Hematopoietic multipotent progenitor cell treated with erythropoietin and hydrocortisone succinate and interleukin-3 and kit ligand, for 15 days (in vitro differentiated cells): ENCODE data around the gene SPAST.
"Not testable (repeated sequence)": the region's sequence is repeated elsewhere in the genome, so short reads cannot be mapped to it uniquely, and the experiment has no call there.

Experiments
- DNase-seq: peaks from one replicate; pipeline ENCODE4 v3.0.0-alpha.2; 2015; ENCODE audit warnings: low spot score

SPAST gene, protein sequence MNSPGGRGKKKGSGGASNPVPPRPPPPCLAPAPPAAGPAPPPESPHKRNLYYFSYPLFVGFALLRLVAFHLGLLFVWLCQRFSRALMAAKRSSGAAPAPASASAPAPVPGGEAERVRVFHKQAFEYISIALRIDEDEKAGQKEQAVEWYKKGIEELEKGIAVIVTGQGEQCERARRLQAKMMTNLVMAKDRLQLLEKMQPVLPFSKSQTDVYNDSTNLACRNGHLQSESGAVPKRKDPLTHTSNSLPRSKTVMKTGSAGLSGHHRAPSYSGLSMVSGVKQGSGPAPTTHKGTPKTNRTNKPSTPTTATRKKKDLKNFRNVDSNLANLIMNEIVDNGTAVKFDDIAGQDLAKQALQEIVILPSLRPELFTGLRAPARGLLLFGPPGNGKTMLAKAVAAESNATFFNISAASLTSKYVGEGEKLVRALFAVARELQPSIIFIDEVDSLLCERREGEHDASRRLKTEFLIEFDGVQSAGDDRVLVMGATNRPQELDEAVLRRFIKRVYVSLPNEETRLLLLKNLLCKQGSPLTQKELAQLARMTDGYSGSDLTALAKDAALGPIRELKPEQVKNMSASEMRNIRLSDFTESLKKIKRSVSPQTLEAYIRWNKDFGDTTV

DNA sequence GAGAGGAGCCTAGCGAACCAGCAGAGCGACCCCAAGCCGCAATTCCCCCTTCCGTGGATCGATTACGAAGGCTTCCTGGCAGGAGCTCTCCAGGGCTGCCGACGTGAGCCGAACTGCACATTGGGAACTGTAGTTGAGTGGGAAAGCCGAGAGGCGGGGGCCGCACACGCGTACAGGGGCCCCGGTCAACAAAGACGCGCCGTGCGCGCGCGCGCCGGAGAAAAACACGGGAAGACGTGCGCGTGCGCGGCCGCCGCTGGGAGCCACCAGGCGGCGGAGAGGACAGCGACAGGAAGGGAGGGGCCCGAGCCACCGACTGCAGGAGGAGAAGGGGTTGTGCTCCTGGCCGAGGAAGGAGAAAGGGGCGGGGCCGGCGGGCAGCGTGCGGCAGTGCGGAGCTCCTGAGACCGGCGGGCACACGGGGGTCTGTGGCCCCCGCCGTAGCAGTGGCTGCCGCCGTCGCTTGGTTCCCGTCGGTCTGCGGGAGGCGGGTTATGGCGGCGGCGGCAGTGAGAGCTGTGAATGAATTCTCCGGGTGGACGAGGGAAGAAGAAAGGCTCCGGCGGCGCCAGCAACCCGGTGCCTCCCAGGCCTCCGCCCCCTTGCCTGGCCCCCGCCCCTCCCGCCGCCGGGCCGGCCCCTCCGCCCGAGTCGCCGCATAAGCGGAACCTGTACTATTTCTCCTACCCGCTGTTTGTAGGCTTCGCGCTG, at the start of gene SPAST:
Gene SPAST (plus strand): TSS at position 247 of the 711 bp plus-strand sequence. CDS start 276 bp downstream, at position 523.
- peak; percentile 96 for DNase-seq

DNA sequence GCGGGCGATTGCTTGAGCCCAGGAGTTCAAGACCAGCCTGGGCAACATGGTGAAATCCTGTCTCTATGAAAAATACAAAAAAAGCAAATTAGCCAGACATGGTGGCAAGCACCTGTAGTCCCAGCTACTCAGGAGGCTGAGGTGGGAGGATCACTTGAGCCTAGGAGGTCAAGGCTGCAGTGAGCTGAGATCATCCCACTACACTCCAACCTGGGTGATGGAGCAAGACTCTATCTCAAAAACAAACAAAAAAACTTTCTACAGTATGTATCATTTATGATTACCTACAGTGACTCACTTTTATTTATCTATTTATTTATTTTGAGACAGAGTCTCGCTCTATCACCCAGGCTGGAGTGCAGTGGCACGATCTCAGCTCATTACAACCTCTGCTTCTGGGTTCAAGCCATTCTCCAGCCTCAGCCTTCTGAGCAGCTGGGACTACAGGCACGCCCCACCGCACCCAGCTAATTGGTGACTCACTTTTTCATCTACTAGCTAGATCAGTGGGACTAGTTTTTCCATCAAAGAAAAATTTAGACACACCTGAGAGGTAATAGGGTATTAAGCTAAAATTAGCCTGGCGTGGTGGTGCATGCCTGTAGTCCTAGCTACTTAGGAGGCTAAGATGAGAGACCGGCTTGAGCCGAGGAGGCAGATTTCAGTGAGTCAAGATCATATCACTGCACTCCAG, 44.4 kb upstream of the SPAST start:
- DNase-seq: not testable (repeated sequence)

DNA sequence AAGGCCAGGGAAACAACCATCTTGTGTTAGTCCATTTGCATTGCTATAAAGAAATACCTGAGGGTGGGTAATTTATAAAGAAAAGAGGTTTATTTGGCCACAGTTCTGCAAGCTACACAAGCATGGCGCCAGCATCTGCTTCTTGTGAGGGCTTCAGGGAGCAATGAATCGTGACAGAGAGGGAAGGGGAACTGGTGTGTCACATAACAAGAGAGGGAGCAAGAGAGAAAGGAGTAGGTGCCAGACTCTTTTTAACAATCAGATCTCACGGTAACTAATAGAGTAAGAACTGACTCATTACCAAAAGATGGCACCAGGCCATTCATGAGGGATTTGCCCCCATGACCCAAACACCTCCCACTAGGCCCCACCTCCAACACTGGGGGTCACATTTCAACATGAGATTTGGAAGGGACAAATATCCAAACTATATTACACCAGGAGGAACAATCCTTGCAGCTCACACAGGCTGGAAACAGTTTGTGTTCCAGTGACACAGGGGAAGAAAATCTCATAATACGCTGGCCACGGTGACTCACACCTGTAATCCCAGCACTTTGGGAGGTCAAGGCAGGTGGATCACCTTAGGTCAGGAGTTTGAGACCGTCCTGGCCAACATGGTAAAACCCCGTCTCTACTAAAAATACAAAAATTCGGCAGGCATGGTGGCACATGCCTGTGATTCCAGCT, 29.0 kb upstream of the SPAST start:
- not testable (repeated sequence) for DNase-seq

DNA sequence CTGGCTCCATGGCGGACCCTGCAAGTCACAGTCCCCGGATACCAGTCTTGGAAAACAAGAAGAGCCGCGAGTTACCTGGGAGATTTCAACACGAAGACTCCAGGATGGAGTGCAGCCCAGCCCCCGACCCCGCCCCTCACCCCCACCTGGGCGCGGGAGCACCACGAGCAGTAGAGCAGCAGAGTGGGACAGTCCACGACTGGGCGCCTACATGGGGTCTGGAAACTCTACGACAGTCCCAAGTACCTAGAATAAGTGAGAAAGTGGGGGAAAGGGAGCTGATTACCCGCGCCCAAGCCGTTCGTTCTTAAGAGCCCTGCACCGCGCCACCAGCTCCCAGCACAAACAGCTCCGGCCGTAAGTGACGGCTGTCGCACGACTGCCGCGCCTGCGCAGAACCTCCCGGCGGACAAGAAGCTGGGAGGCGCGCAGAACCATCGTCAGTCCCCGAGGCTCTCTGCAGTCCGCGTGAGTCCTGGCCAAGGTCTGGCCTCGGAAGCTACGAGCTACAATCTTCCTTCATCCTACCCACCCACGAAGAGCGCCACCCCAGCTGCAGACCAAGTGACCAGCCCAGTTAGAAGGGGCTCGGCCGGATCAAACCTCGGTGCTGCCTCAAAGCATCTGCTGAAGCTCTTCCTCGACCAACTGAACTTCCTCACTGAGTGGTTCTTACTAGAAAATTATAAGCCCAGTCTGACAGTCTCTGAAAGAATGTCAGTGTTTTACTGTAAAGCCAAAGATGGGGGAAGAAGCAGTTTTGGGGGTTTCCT, 23.7 kb upstream of the SPAST start, which contains the start of gene DPY30:
Gene DPY30 (minus strand): TSS at position 359 of the 773 bp plus-strand sequence. CDS start 349 bp downstream, at position 10.
- peak; percentile 93 for DNase-seq

DNA sequence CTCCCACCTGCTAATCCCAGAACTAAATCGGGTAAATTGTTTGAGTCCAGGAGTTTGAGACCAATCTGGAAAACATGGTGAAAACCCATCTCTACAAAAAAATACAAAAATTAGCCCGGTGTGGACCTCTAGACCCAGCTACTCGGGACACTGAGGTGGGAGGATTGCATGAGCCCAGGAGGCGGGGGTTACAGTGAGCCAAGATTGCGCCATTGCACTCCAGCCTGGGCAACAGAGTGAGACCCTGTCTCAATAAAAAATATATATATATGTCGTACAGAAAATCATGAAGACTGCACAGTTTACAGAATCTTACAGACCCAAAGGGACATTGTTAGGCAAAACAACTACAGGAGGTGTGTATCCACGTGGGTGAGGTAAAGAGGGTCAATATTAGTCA, 19.8 kb upstream of the SPAST start:
- DNase-seq: no peak

DNA sequence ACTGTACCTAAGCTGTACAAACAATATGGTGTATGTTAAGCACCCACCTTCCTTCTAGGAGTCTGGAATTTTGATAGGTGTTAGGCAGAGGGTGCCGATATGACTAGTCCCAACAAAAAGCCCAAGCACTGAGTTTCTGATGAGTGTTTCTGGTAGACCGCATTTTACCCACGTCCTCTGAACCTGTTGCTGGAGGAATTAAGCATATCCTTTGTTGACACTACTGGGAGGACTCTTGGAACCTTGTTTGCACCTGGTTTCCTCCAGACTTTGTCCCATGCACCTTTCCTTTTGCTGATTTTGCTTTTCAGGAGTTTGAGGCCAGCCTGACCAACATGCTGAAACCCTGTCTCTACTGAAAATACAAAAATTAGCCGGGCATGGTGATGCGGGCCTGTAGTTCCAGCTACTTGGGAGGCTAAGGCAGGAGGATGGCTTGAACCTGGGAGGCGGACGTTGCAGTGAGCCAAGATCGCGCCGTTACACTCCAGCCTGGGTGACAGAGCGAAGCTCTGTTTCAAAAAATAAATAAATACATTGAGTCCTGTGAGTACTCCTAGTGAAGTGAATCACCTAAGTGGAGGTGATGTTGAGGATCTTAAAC, 11.4 kb upstream of the SPAST start:
- DNase-seq: no peak

DNA sequence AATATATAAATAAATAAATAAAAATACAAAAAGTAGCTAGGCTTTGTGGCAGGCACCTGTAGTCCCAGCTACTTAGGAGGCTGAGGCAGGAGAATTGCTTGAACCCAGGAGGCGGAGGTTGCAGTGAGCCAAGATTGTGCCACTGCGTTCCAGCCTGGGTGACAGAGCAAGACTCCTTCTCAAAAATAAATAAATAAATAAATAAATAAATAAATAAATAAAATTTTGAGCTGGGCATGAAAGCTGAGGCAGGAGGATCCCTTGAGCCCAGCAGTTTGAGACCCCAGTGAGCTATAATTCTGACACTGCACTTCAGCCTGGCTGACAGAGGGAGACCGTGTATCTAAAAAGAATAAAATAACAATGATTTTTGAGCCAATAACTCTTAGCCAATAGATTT, 8.8 kb upstream of the SPAST start:
- DNase-seq: not testable (repeated sequence)

DNA sequence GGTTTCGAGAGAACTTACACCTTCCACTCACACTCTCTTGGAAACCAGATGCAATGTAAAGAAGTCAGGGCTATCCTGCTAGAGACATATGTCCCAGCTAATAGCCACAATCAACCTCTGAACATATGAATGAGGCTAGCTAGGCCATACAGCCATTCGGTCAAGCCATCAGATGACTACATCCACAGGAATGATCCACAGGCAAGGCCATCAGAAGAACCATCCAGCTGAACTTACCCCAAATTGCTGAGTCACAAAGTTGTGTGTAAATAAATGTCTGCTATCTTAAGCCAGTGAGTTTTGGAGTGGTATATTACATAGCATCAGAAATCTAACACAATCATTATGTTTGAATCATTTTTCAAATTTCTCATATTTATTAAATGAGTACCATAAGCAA, 5.2 kb upstream of the SPAST start:
- DNase-seq: peak; percentile 48

DNA sequence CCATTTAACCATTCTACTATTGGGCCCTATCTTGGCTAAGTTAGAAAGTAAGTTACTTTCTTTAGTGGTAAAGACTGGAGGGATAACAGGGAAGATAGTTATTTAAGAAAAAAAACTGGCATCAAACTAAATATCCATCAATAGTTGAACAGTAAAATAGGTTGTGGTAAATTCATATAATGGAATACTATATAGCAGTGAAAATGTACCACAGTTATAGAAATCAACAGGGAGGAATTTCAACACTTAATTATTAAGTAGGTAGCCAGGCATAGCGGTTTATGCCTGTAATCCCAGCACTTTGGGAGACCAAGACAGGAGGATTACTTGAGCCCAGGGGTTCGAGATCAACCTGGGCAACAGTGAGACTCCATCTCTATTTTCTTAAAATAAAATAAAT, 3.1 kb upstream of the SPAST start:
- no peak for DNase-seq

DNA sequence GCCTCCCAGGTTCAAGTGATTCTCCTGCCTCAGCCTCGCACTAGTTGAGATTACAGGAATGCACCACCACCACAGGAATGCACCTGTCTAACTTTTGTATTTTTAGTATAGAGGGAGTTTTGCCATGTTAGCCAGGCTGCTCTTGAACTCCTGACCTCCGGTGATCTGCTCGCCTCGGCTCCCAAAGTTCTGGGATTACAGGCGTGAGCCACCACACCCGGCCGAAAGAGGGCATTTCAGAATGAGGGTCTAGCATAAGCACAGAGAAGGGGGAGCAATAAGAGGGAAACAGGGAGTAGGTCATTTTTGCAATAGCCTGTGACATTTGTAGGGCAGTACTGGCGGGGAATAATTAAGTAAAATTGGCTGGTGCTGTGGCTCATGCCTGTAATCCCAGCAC, 1.9 kb upstream of the SPAST start:
- no peak for DNase-seq

DNA sequence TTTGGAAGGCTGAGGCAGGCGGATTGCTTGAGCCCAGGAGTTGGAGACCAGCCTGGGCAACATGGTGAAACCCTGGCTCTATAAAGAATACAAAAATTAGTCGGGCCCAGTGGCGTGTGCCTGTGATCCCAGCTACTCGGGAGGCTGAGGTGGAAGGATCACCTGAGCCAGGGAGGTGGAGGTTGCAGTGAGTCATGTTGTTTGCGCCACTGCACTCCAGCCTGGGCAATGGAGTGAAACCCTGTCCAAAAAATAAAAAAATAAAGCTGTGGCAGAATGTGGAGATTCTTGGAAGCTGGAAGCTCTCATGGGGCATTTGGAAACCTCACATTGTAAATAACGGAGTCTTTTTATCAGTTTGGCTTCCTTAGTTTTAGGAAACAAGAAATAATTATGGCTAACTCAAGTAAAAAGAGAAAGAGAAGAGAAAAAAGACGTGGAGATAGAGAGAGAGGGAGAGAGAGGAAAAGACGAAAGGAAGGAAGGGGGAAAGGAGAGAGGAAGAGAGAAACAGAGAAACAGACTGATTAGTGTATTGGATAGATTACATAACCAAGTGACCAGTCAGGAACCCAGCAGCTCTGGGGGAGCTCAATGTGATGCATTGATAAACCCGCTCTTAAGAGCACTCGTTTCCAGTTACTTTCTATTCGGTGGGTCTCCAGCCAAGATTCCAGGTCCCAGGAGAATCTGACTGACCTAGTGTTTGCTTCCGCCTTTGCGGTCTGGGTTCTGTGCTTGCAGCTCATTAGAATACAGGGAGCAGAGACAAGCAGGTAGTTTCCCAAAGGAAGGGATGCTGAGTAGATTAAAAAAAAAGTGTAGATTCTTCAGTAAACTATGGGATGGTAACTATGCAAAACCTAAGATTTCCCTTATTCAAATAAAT, 1.1 kb upstream of the SPAST start:
- DNase-seq: no peak

DNA sequence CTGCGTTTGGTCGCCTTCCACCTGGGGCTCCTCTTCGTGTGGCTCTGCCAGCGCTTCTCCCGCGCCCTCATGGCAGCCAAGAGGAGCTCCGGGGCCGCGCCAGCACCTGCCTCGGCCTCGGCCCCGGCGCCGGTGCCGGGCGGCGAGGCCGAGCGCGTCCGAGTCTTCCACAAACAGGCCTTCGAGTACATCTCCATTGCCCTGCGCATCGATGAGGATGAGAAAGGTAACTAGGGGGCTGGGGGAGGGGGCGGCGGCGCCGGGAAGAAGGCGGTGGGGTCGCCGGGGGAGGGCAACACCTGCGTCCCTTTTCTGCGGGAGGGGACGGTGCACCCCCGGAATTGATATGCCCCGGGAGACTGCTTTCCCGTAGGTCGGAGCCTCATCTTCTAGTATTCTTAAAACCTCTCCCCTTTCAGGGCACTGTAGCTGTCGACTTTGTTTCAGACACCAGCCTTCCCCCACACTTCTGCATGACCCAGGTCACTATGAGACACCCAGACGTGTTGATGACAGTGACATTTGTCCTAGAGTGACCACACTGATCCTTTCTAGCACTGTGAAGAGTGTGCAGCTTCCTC, 755 bp downstream of the SPAST start:
- DNase-seq: peak; percentile 32

DNA sequence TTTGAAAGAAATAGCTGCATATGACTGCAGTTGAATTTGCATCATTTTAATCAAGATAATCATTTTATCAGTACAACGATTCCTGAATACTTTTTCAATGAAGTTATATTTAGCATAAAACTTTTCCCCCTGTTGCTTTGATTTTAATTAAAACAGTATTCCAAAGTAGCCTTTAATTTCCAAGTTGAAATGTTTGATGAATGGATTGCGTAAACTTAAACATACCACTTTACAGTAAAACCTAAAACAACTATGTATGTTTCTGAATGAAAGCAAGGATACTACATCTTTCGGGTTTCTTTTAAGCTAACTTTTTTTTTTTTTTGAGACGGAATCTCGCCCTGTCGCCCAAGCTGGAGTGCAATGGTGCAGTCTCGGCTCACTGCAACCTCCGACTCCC, 1.4 kb downstream of the SPAST start:
- DNase-seq: no peak

DNA sequence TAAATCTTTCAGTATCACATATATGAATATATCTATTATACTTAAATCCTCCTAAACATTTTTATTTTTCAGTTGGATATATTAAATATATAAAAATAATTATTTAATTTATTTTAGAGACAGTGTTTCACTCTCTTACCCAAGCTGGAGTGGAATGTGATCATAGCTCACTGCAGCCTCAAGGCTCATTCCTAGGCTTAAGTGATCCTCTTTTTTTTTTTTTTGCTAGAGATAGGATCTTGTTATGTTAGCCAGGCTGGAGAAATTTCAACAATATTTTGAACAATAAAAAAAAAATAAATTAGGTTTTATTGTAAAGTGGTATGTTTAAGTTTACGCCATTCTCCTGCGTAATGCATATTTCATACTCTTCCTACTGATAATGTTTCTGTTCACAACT, 4.2 kb downstream of the SPAST start:
- no peak for DNase-seq

DNA sequence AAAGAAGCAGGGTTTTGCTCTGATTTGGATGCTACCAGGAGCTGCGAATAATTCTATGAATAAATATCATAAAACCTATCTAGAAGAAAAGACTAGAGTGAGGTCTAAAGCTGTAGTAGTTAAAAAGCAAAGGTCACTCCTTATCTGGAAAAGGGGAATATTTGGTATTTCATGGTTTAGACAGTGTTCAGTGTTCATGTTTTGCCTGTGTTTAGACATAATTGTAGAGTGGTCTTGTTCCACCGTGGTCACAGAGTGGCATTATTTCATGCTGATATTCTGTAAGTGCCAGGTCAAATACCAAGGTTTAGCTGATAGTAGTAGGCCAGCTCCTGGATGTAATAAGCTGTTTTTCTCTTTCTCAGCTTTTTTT, 10.8 kb downstream of the SPAST start:
- no peak for DNase-seq

DNA sequence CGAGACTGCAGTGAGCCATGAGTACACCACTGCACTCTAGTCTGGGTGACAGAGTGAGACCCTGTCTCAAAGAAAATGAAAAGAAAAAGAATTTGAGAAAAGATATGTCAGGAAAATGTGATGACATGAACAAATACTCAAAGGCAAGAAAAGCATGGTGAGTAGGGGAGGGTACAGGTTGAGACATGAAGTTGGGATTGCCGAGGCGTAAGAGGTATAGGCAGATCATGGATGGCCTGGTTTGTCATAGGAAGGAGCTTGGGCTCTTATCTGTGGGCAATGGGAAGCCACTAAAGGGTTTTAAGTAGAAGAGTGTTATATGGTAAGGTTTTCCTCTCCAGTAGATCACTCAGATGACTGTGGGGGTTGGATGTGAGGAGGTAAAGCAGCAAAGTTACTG, 32.3 kb downstream of the SPAST start:
- DNase-seq: no peak

DNA sequence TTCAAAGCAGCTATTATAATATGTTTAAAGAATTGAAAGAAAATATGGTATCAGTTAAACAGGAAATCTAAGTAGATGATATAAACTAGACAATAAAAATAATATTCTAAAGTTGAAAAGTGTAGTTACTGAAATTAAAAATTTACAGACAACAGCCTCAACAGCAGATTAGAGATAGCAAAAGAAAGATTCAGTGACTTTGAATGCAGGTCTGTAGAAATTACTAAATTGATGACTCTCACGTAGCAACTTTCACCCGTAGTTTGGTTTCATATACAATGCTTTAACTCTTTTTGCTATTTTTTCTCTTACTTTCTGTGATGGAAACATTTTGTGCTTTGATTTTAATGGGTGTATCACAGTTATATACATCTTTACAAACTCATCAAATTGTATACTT, 44.8 kb downstream of the SPAST start:
- no peak for DNase-seq

DNA sequence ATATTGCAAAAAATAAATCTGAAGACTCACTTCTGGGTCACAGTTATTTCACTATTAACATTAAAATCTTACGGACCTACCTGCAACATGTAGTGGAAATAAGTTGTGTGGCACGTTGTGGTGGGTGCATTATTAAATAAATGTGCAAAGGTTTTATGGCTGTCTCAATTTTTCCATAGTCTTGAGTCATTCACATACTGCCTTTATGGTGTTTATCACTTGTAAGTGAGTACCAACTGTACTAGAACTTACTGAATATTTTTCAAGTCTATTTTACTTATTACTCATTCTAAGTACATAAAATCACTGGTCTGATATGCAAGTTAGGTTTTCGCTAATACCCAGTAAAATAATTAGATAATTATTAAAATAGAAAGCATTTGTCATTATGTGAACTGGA, 54.7 kb downstream of the SPAST start:
- DNase-seq: no peak

DNA sequence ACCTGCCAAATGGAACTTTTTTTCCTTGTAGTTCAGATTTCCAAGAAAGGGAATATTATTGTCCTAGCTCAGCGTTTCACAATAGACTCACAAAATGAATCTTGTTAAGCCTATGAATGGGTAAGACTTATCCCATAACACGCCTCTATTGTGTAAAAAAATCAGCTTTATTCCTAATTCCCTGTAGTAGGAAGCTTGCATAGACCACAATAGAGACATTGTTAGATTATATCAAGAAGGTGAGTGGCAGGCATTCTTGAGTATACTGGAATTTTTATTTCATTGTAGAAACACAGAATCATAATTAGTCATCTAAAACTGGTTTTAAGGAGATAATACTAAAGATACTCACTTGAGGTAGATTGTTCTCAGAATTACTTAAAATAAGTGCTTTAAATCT, 55.8 kb downstream of the SPAST start:
- no peak for DNase-seq
